ENCODE measurements around the gene CCNG2. TPM values are rescaled to one million over a fixed set of nuclear protein-coding genes. Genes with fewer than 3 reads are reported as not detected.

CCNG2 gene
- total and polyA plus RNA-seq, 2 of the 13 experiments (the other 11 are each of a cell fraction or from before 2014, with no cell fraction given), result 3.9 to 11.5 TPM

DNA sequence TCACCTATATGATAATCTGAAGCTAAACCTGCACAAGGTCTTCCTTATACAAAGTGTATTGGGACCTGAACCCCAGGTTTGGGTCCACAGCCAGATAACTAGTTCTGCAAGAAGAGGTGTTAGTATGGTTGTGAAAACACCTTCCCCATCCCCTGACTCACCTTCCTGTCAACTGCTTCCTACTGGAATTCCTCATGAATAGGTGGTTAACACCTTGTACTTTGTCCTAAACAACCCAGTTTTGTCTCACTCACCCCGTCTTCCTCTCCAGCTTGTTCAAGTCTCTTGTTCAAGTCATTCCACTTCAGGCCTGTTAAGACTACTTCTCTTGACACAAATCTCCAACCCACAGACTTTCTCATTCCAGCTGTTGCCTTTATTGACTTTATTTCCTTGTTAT, 45.5 kb downstream of the CCNG2 start:
- ATAC-seq (no peak), FAIRE-seq (no peak), DNase-seq (ENCODE audit: low spot score) (no peak)
- no TSS peak for BruUV-seq (replicated peaks)
- WGBS (ENCODE audit: low lambda C conversion rate), result 0% methylated on average over 1 of the region's 1 CpG
- peaks cover 0 to 47% of the 10 kb centered on the region in 2 experiments; a peak in 2 of 5 replicates for H3K27me3 ChIP-seq (ENCODE audit: control insufficient read depth in 1 of 2, insufficient read depth in 2 of 2, low read length in 2 of 2)
- ChIA-PET POLR2A (no interaction called here), CTCF (ENCODE audit: low intra/inter-chr PET ratio, low total read pairs) (interaction anchor here (4.5 kb wide), 1 partner anchor 107 kb away, joined by 25 read pairs; no protein-coding TSS in a partner anchor)
- no peak overlapping the region for H2AFZ ChIP-seq (ENCODE audit: low read length)
- H4K20me1 ChIP-seq (ENCODE audit: insufficient read depth, low read length), result no peaks in the 10 kb centered on the region
- H3K27ac ChIP-seq (ENCODE audit: extremely low read length, insufficient read depth, low read length), result no peak overlapping the region
- H3K4me3 ChIP-seq (replicated peaks in 1 of 3; ENCODE audit: insufficient read depth in 1 of 3, low read depth in 2 of 3, low read length in 3 of 3), result no peak overlapping the region
- intact Hi-C loops (cut with micrococcal nuclease; ENCODE audit: unreplicated experiment), result loop anchor here (2.0 to 5.0 kb wide), 3 partner anchors 45 to 252 kb away; partner anchors contain the start of gene CCNG2
- H3K36me3 ChIP-seq (replicated peaks in 1 of 2; ENCODE audit: control insufficient read depth in 1 of 2, insufficient read depth in 2 of 2, low read length in 2 of 2), result no peaks in the 10 kb centered on the region
- in situ Hi-C loops (cut with HindIII; ENCODE audit: extremely low pct_ligation_motif_present, low pct_unique_long_range_greater_than_20kb), result loop anchor here (5.0 kb wide), 1 partner anchor 105 kb away; no protein-coding TSS in a partner anchor
- no peaks in the 10 kb centered on the region for H3K79me2 ChIP-seq (ENCODE audit: insufficient read depth, low read length)
- no peaks in the 10 kb centered on the region for H3K4me1 ChIP-seq (ENCODE audit: insufficient read depth, low read length)
- H3K9me3 ChIP-seq (ENCODE audit: low read length), result no peaks in the 10 kb centered on the region
- no peak overlapping the region for H3K9ac ChIP-seq (ENCODE audit: insufficient read depth, low read depth, low read length)
- no peak overlapping the region for H3K4me2 ChIP-seq (ENCODE audit: low read depth, low read length)
- TF ChIP-seq HNRNPUL1 (IDR thresholded peaks at IDR 0.05; ENCODE audit: low read depth, low read length), result no peak
- TF ChIP-seq ZEB1 (IDR thresholded peaks at IDR 0.05; ENCODE audit: insufficient replicate concordance, low read depth), result no peak
- TF ChIP-seq, protein P1, sequence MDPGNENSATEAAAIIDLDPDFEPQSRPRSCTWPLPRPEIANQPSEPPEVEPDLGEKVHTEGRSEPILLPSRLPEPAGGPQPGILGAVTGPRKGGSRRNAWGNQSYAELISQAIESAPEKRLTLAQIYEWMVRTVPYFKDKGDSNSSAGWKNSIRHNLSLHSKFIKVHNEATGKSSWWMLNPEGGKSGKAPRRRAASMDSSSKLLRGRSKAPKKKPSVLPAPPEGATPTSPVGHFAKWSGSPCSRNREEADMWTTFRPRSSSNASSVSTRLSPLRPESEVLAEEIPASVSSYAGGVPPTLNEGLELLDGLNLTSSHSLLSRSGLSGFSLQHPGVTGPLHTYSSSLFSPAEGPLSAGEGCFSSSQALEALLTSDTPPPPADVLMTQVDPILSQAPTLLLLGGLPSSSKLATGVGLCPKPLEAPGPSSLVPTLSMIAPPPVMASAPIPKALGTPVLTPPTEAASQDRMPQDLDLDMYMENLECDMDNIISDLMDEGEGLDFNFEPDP (CRISPR knock-in tag; conservative IDR thresholded peaks at IDR 0.05), result no peak
- no peak for TF ChIP-seq ZFP62 (CRISPR knock-in tag; IDR thresholded peaks at IDR 0.05)
- TF ChIP-seq, protein P2, sequence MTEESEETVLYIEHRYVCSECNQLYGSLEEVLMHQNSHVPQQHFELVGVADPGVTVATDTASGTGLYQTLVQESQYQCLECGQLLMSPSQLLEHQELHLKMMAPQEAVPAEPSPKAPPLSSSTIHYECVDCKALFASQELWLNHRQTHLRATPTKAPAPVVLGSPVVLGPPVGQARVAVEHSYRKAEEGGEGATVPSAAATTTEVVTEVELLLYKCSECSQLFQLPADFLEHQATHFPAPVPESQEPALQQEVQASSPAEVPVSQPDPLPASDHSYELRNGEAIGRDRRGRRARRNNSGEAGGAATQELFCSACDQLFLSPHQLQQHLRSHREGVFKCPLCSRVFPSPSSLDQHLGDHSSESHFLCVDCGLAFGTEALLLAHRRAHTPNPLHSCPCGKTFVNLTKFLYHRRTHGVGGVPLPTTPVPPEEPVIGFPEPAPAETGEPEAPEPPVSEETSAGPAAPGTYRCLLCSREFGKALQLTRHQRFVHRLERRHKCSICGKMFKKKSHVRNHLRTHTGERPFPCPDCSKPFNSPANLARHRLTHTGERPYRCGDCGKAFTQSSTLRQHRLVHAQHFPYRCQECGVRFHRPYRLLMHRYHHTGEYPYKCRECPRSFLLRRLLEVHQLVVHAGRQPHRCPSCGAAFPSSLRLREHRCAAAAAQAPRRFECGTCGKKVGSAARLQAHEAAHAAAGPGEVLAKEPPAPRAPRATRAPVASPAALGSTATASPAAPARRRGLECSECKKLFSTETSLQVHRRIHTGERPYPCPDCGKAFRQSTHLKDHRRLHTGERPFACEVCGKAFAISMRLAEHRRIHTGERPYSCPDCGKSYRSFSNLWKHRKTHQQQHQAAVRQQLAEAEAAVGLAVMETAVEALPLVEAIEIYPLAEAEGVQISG (CRISPR knock-in tag; IDR thresholded peaks at IDR 0.05), result no peak
- no peak for TF ChIP-seq ZFP36 (IDR thresholded peaks at IDR 0.05; ENCODE audit: borderline replicate concordance, low read depth, low read length, partially characterized antibody)
- TF ChIP-seq ZNF12 (CRISPR knock-in tag; IDR thresholded peaks at IDR 0.05), result no peak
- TF ChIP-seq ZNF138 (CRISPR knock-in tag; IDR thresholded peaks at IDR 0.05; ENCODE audit: low read depth), result no peak
- TF ChIP-seq, protein P3, sequence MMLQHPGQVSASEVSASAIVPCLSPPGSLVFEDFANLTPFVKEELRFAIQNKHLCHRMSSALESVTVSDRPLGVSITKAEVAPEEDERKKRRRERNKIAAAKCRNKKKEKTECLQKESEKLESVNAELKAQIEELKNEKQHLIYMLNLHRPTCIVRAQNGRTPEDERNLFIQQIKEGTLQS (CRISPR knock-in tag; IDR thresholded peaks at IDR 0.05), result no peak
- no peak for TF ChIP-seq ZBTB7B (CRISPR knock-in tag; IDR thresholded peaks at IDR 0.05)
- TF ChIP-seq GTF3A (CRISPR knock-in tag; conservative IDR thresholded peaks at IDR 0.05), result no peak
- no peak for TF ChIP-seq PHB2 (IDR thresholded peaks at IDR 0.05; ENCODE audit: partially characterized antibody)
- TF ChIP-seq, protein P4, sequence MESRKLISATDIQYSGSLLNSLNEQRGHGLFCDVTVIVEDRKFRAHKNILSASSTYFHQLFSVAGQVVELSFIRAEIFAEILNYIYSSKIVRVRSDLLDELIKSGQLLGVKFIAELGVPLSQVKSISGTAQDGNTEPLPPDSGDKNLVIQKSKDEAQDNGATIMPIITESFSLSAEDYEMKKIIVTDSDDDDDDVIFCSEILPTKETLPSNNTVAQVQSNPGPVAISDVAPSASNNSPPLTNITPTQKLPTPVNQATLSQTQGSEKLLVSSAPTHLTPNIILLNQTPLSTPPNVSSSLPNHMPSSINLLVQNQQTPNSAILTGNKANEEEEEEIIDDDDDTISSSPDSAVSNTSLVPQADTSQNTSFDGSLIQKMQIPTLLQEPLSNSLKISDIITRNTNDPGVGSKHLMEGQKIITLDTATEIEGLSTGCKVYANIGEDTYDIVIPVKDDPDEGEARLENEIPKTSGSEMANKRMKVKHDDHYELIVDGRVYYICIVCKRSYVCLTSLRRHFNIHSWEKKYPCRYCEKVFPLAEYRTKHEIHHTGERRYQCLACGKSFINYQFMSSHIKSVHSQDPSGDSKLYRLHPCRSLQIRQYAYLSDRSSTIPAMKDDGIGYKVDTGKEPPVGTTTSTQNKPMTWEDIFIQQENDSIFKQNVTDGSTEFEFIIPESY (CRISPR knock-in tag; IDR thresholded peaks at IDR 0.05), result no peak
- no peak for TF ChIP-seq ZNF432 (CRISPR knock-in tag; IDR thresholded peaks at IDR 0.05; ENCODE audit: borderline replicate concordance)
- TF ChIP-seq SATB2 (CRISPR knock-in tag; IDR thresholded peaks at IDR 0.05), result no peak

All from HepG2 (cell line).